KMS-11 (cell line): Measurements from ENCODE around the gene MAGI2.

Source experiments
- H2AFZ ChIP-seq: fragments of 200-600 bp; sonication (generic); 2 replicates; pipeline ENCODE4 v1.6.1; 2016; ENCODE audit warnings: antibody characterized with exemption, mixed run types, low read depth
- H3K27ac ChIP-seq: fragments of 200-600 bp; sonication (generic); 2 replicates; pipeline ENCODE4 v1.6.1; 2016; ENCODE audit warnings: mild to moderate bottlenecking, mixed run types
- H3K27me3 ChIP-seq: fragments of 200-600 bp; sonication (generic); 2 replicates; pipeline ENCODE4 v1.6.1; 2017; ENCODE audit warnings: mild to moderate bottlenecking, low read depth, mixed run types, moderate library complexity; ENCODE audit not compliant: insufficient read depth
- H3K36me3 ChIP-seq: fragments of 200-600 bp; sonication (generic); 2 replicates; pipeline ENCODE4 v1.6.1; 2017; ENCODE audit warnings: mild to moderate bottlenecking, mixed run types; ENCODE audit not compliant: insufficient read depth
- H3K4me1 ChIP-seq: fragments of 200-600 bp; sonication (generic); 2 replicates; pipeline ENCODE4 v1.6.1; 2016; ENCODE audit warnings: mild to moderate bottlenecking, low read depth, mixed run types; ENCODE audit not compliant: poor library complexity, severe bottlenecking
- H3K4me2 ChIP-seq: fragments of 200-600 bp; sonication (generic); 2 replicates; pipeline ENCODE4 v1.7.0; 2016; ENCODE audit warnings: mild to moderate bottlenecking, mixed run types
- H3K4me3 ChIP-seq: fragments of 200-600 bp; sonication (generic); IDR thresholded peaks from 2 replicates; pipeline ENCODE4 v1.6.1; 2017; ENCODE audit warnings: low read depth, low read length, mixed read lengths; ENCODE audit not compliant: insufficient read depth
- H3K79me2 ChIP-seq: fragments of 200-600 bp; sonication (generic); 2 replicates; pipeline ENCODE4 v1.6.1; 2016; ENCODE audit warnings: low read depth, mixed run types; ENCODE audit not compliant: insufficient read depth
- H3K9ac ChIP-seq: fragments of 200-600 bp; sonication (generic); 2 replicates; pipeline ENCODE4 v1.6.1; 2016; ENCODE audit warnings: mild to moderate bottlenecking, mixed run types
- H4K20me1 ChIP-seq: fragments of 200-600 bp; sonication (generic); 2 replicates; pipeline ENCODE4 v1.6.1; 2016; ENCODE audit warnings: mild to moderate bottlenecking, mixed run types; ENCODE audit not compliant: insufficient read depth
- CTCF ChIP-seq: fragments of 200-600 bp; sonication (generic); conservative IDR thresholded peaks from 2 replicates; pipeline ENCODE4 v1.6.1; 2017; ENCODE audit warnings: low read depth, mild to moderate bottlenecking, antibody characterized with exemption, low read length, moderate library complexity, mixed read lengths

Gene MAGI2

GRCh38 chr7:79453558-79454360, at the start of gene MAGI2:
Gene MAGI2 (minus strand): TSS chr7:79453667. CDS start chr7:79453320, 347 bp downstream.
- H3K4me2 ChIP-seq = peak within 1 kb of the TSS; percentile 27; the same call in 1 of the 2 replicates
- no peak within 1 kb of the TSS for H3K9ac ChIP-seq
- H3K4me3 ChIP-seq = no peak within 1 kb of the TSS
- no peaks in the 10 kb centered on the region for H3K4me1 ChIP-seq
- no peak for TF ChIP-seq CTCF
- H2AFZ ChIP-seq = peak within 1 kb of the TSS; percentile 66
- no peaks in the 10 kb centered on the region for H3K27me3 ChIP-seq
- H3K36me3 ChIP-seq = no peaks in the 10 kb centered on the region
- no peaks in the 10 kb centered on the region for H4K20me1 ChIP-seq
- no peak within 1 kb of the TSS for H3K27ac ChIP-seq
- no peaks in the 10 kb centered on the region for H3K79me2 ChIP-seq

GRCh38 chr7:79502151-79502550, 48.7 kb upstream of the MAGI2 start:
- no peak overlapping the region for H3K4me3 ChIP-seq
- no peaks in the 10 kb centered on the region for H3K27me3 ChIP-seq
- H3K79me2 ChIP-seq = no peaks in the 10 kb centered on the region
- H3K4me1 ChIP-seq = no peaks in the 10 kb centered on the region
- H3K36me3 ChIP-seq = no peaks in the 10 kb centered on the region
- TF ChIP-seq CTCF = 0 out of 2 replicates have a peak, but pooled peaks have one; percentile 22
- H4K20me1 ChIP-seq = no peaks in the 10 kb centered on the region
- H3K27ac ChIP-seq = no peak overlapping the region
- H3K9ac ChIP-seq = no peak overlapping the region
- H2AFZ ChIP-seq = no peak overlapping the region
- no peak overlapping the region for H3K4me2 ChIP-seq

- TF ChIP-seq CTCF = no peak
- H3K27me3 ChIP-seq = no peaks in the 10 kb centered on the region
- H2AFZ ChIP-seq = no peak overlapping the region
- H3K27ac ChIP-seq = no peak overlapping the region
- H3K4me3 ChIP-seq = no peak overlapping the region
- no peaks in the 10 kb centered on the region for H3K79me2 ChIP-seq
- H3K4me1 ChIP-seq = no peaks in the 10 kb centered on the region
- no peak overlapping the region for H3K9ac ChIP-seq
- H3K36me3 ChIP-seq = no peaks in the 10 kb centered on the region
- H3K4me2 ChIP-seq = no peak overlapping the region
- no peaks in the 10 kb centered on the region for H4K20me1 ChIP-seq
These were observed 47.3 kb upstream of the MAGI2 start for GRCh38 chr7:79500759-79501158.

- H2AFZ ChIP-seq = no peak overlapping the region
- no peaks in the 10 kb centered on the region for H3K79me2 ChIP-seq
- H3K27me3 ChIP-seq = no peaks in the 10 kb centered on the region
- no peaks in the 10 kb centered on the region for H4K20me1 ChIP-seq
- H3K4me1 ChIP-seq = no peaks in the 10 kb centered on the region
- no peak overlapping the region for H3K4me3 ChIP-seq
- no peak for TF ChIP-seq CTCF
- no peak overlapping the region for H3K27ac ChIP-seq
- no peaks in the 10 kb centered on the region for H3K36me3 ChIP-seq
- H3K4me2 ChIP-seq = no peak overlapping the region
- no peak overlapping the region for H3K9ac ChIP-seq
These were observed 44.3 kb upstream of the MAGI2 start for GRCh38 chr7:79497728-79498127.
